GM12878 (cell line): Measurements from ENCODE around the gene CA9. TPM values are rescaled to one million over a fixed set of nuclear protein-coding genes. Genes with fewer than 3 reads are reported as not detected.

Source experiments
- ATAC-seq: fragments of 200-7000 bp; cut with Tn5 transposase; 3 replicates; pipeline ENCODE4 v1.9.1; 2020; ENCODE audit warnings: mild to moderate bottlenecking, moderate library complexity
- BruUV-seq: library from RNA; stranded (reverse); fragments of 400-500 nt; replicated peaks from 2 replicates; lab custom pipeline; 2021; lab: Mats Ljungman, UMichigan
- CTCF ChIA-PET: fragments of 300-600 bp; sonication (Branson Sonifier 250); formaldehyde crosslinking; extraction: SDS; loops from one replicate; lab custom pipeline; 2021; ENCODE audit warnings: inconsistent platforms; lab: Yijun Ruan, JAX
- POLR2A ChIA-PET: fragments of 350-600 bp; formaldehyde crosslinking; extraction: SDS; loops from one replicate; lab custom pipeline; 2021; ENCODE audit warnings: inconsistent platforms; lab: Charles Lee
- RAD21 ChIA-PET: fragments of 300-600 bp; sonication (Branson Sonifier 250); formaldehyde crosslinking; loops from one replicate; lab custom pipeline; 2023; ENCODE audit warnings: antibody characterized with exemption; ENCODE audit not compliant: unreplicated experiment; lab: Charles Lee
- SMC1A ChIA-PET: fragments of 300-600 bp; sonication (Branson Sonifier 250); formaldehyde crosslinking; loops from one replicate; lab custom pipeline; 2023; ENCODE audit not compliant: unreplicated experiment, uncharacterized antibody; lab: Charles Lee
- DNase-seq: peaks from one replicate; pipeline ENCODE4 v3.0.0-alpha.2; 2011; ENCODE audit warnings: low read depth, low spot score
- FAIRE-seq: peaks from 3 replicates; lab custom pipeline; 2011; peaks lifted over from hg19 to GRCh38; lab: Jason Lieb, UNC
- H2AFZ ChIP-seq: 2 replicates; pipeline ENCODE4 v1.6.0; 2011; ENCODE audit warnings: low read depth, low read length, control low read depth; ENCODE audit not compliant: control insufficient read depth
- H3K27ac ChIP-seq: 2 replicates; pipeline ENCODE4 v1.5.1; 2011; ENCODE audit warnings: control low read depth; ENCODE audit not compliant: control insufficient read depth, insufficient read depth
- H3K27me3 ChIP-seq, 2 experiments: replicated peaks in 1 of 2; 2 replicates each; pipeline versions ENCODE4 v1.6.0 to v1.6.1; 2011; ENCODE audit warnings: low read length in 1 of 2; ENCODE audit not compliant: control insufficient read depth in 2 of 2, insufficient read depth in 2 of 2
- H3K36me3 ChIP-seq, 2 experiments: 2 replicates each; pipeline ENCODE4 v1.5.1; 2011; ENCODE audit warnings: low read length in 1 of 2; ENCODE audit not compliant: control insufficient read depth in 2 of 2, insufficient read depth in 2 of 2
- H3K4me1 ChIP-seq: 2 replicates; pipeline ENCODE4 v1.6.1; 2011; ENCODE audit warnings: mild to moderate bottlenecking, low read length, moderate library complexity, mixed read lengths; ENCODE audit not compliant: control insufficient read depth, insufficient read depth
- H3K4me2 ChIP-seq: 2 replicates; pipeline ENCODE4 v1.6.0; 2011; ENCODE audit warnings: control low read depth; ENCODE audit not compliant: control insufficient read depth, insufficient read depth
- H3K4me3 ChIP-seq: fragments of 200-600 bp; sonication (generic); 2 replicates; pipeline ENCODE4 v1.5.1; 2016
- H3K79me2 ChIP-seq: 2 replicates; pipeline ENCODE4 v1.6.0; 2011; ENCODE audit warnings: low read length; ENCODE audit not compliant: control insufficient read depth, insufficient read depth
- H3K9ac ChIP-seq: 2 replicates; pipeline ENCODE4 v1.8.0; 2011; ENCODE audit warnings: low read length, control low read depth, mixed read lengths; ENCODE audit not compliant: control insufficient read depth, insufficient read depth
- H3K9me3 ChIP-seq: replicated peaks from 3 replicates; pipeline ENCODE4 v1.5.1; 2011; ENCODE audit warnings: mild to moderate bottlenecking, low read length; ENCODE audit not compliant: control insufficient read depth, insufficient read depth
- H4K20me1 ChIP-seq: 2 replicates; pipeline ENCODE4 v1.6.0; 2011; ENCODE audit not compliant: control insufficient read depth, insufficient read depth
- ASH2L ChIP-seq: fragments of 300-600, 200-600 bp; sonication (generic); IDR thresholded peaks from 2 replicates; pipeline ENCODE4 v1.6.1; 2017; ENCODE audit warnings: low read depth, mild to moderate bottlenecking, borderline replicate concordance
- ATF3 ChIP-seq: IDR thresholded peaks from 2 replicates; pipeline ENCODE4 v1.6.1; 2011; ENCODE audit warnings: low read depth, mild to moderate bottlenecking, low read length, moderate library complexity, borderline replicate concordance; ENCODE audit errors: extremely low read depth
- CREM ChIP-seq: IDR thresholded peaks from 2 replicates; pipeline ENCODE4 v1.6.1; 2014; ENCODE audit warnings: antibody characterized with exemption, low read depth
- EED ChIP-seq: sonication (generic); IDR thresholded peaks from 2 replicates; pipeline ENCODE4 v1.6.1; 2016; ENCODE audit warnings: antibody characterized with exemption, low read depth
- EGR1 ChIP-seq, 2 experiments: IDR thresholded peaks; 1 replicate in 1 of 2; 2 replicates in 1 of 2; pipeline ENCODE4 v1.6.1; 2011 to 2012; ENCODE audit warnings: low read depth in 2 of 2, low read length in 2 of 2, borderline replicate concordance in 1 of 2, mild to moderate bottlenecking in 1 of 2, moderate library complexity in 1 of 2
- EZH2 ChIP-seq: IDR thresholded peaks from 2 replicates; pipeline ENCODE4 v1.6.1; 2012; ENCODE audit warnings: low read depth, mild to moderate bottlenecking, control low read depth, inconsistent platforms, low read length, borderline replicate concordance; ENCODE audit not compliant: control insufficient read depth
- HDAC6 ChIP-seq: fragments of 200-600 bp; sonication (generic); IDR thresholded peaks from one replicate; pipeline ENCODE4 v1.8.0; 2017; ENCODE audit warnings: antibody characterized with exemption; ENCODE audit not compliant: unreplicated experiment
- MTA3 ChIP-seq: IDR thresholded peaks from 2 replicates; pipeline ENCODE4 v1.6.1; 2012; ENCODE audit warnings: low read length, inconsistent platforms, borderline replicate concordance
- MXI1 ChIP-seq: fragments of 150-350 bp; IDR thresholded peaks from 2 replicates; pipeline ENCODE4 v1.6.1; 2011; ENCODE audit warnings: low read depth, mild to moderate bottlenecking, inconsistent platforms, low read length, improper control_type of control experiment
- MYC ChIP-seq: IDR thresholded peaks from 2 replicates; pipeline ENCODE4 v1.6.1; 2011; ENCODE audit warnings: mild to moderate bottlenecking, low read length, moderate library complexity, inconsistent platforms; ENCODE audit not compliant: insufficient read depth, insufficient replicate concordance, insufficient read length, severe bottlenecking
- NKRF ChIP-seq: fragments of 450-650 bp; conservative IDR thresholded peaks from 2 replicates; pipeline ENCODE4 v1.6.1; 2017; ENCODE audit warnings: mild to moderate bottlenecking, moderate library complexity
- POLR2A ChIP-seq: IDR thresholded peaks from 2 replicates; pipeline ENCODE4 v1.6.1; 2011; ENCODE audit warnings: low read depth, mild to moderate bottlenecking, low read length
- POLR2AphosphoS5 ChIP-seq: IDR thresholded peaks from 2 replicates; pipeline ENCODE4 v1.6.1; 2011; ENCODE audit warnings: mild to moderate bottlenecking, low read length, inconsistent platforms
- PRDM15 ChIP-seq: fragments of 450-650 bp; formaldehyde crosslinking; IDR thresholded peaks from 2 replicates; pipeline ENCODE4 v1.4.0; 2020; ENCODE audit warnings: mild to moderate bottlenecking, moderate library complexity
- SKIL ChIP-seq: fragments of 450-650 bp; IDR thresholded peaks from 2 replicates; pipeline ENCODE4 v1.6.1; 2017; ENCODE audit warnings: mild to moderate bottlenecking, low read depth, inconsistent platforms; ENCODE audit not compliant: poor library complexity, severe bottlenecking
- TBL1XR1 ChIP-seq: IDR thresholded peaks from 2 replicates; pipeline ENCODE4 v1.6.1; 2012; ENCODE audit warnings: low read depth, low read length, improper control_type of control experiment
- ZNF217 ChIP-seq: fragments of 450-650 bp; IDR thresholded peaks from 2 replicates; pipeline ENCODE4 v1.6.1; 2017; ENCODE audit warnings: antibody characterized with exemption, mild to moderate bottlenecking
- WGBS: methylation state at CpG from one replicate; pipeline ENCODE4 v1.1.6; 2016; ENCODE audit warnings: low lambda C conversion rate; ENCODE audit not compliant: insufficient replicate concordance, insufficient coverage; ENCODE audit errors: missing lambda C conversion rate; 5-methylcytosine and 5-hydroxymethylcytosine counted together
- in situ Hi-C: fragments of 300-500 bp; cut with MboI; formaldehyde crosslinking; loops from 9 replicates; pipeline ENCODE4 v1.14.3; 2018; ENCODE audit warnings: mixed read lengths
- intact Hi-C: fragments of 100-400 bp; cut with micrococcal nuclease; formaldehyde crosslinking; loops from one replicate; pipeline ENCODE4 v1.14.2; 2022; ENCODE audit not compliant: unreplicated experiment
- polyA plus RNA-seq, 11 experiments: library from polyadenylated mRNA; depleted of rRNA in 4 of 11; unstranded in 6 of 11; stranded (reverse) in 5 of 11; fragments of >200 nt; fragmentation: Nextera tagmentation in 4 of 11; fragmentation: Illumina TruSeq in 1 of 11; extraction: Ambion mirVana in 4 of 11; extraction: Trizol in 1 of 11; gene quantifications; 1 replicate in 1 of 11; 2 replicates in 10 of 11; pipeline versions ENCODE4 v1.2.1 to v1.2.3, GENCODE V29; 2011 to 2016; ENCODE audit warnings: inconsistent platforms in 2 of 11, missing spikeins in 2 of 11, low read depth in 1 of 11
- total RNA-seq, 4 experiments: library from RNA; depleted of rRNA in 3 of 4; stranded (reverse); fragments of >200 nt in 3 of 4; fragmentation: Illumina TruSeq in 1 of 4; extraction: Trizol in 1 of 4; gene quantifications; 2 replicates each; pipeline versions ENCODE4 v1.2.1 to v1.2.3, GENCODE V29; 2013 to 2021

The CA9 gene
- total and polyA plus RNA-seq, 10 of the 15 experiments (the other 5 are each of a cell fraction or from before 2014, with no cell fraction given) = 0.53 to 6.6 (median 1.2) TPM

GRCh38 chr9:35643046-35643445, 30.7 kb upstream of the CA9 start:
- in situ Hi-C loops (no loop called here), intact Hi-C loops (no loop called here)
- POLR2A ChIA-PET = interaction anchor here (0.7 to 1.4 kb wide), 2 partner anchors 10 to 23 kb away, joined by 3 to 4 read pairs; no protein-coding TSS in a partner anchor
- FAIRE-seq (no peak), DNase-seq (no peak), ATAC-seq (no peak)
- H3K4me1 ChIP-seq = peaks cover 12% of the 10 kb centered on the region
- 83% methylated on average over 12 of the region's 12 CpGs for WGBS
- H3K27ac ChIP-seq = no peak overlapping the region
- H2AFZ ChIP-seq = no peak overlapping the region
- H3K27me3 ChIP-seq = no peaks in the 10 kb centered on the region
- TF ChIP-seq POLR2A (no peak), PRDM15 (CRISPR knock-in tag) (no peak), HDAC6 (no peak), TBL1XR1 (no peak), CREM (no peak), ZNF217 (no peak), ASH2L (no peak), MYC (no peak), ATF3 (no peak), EGR1 (IDR thresholded peaks at IDR 0.05; ENCODE audit: borderline replicate concordance in 1 of 2, low read depth in 2 of 2, low read length in 2 of 2) (no peak), EZH2 (no peak), POLR2AphosphoS5 (no peak), SKIL (no peak), EED (no peak), MTA3 (no peak), MXI1 (no peak), NKRF (no peak)
- no peaks in the 10 kb centered on the region for H3K9me3 ChIP-seq
- no TSS peak for BruUV-seq
- RAD21 ChIA-PET = interaction anchor here (1.0 kb wide), 1 partner anchor 24 kb away, joined by 3 read pairs; no protein-coding TSS in a partner anchor
- no peak overlapping the region for H3K4me2 ChIP-seq
- H3K36me3 ChIP-seq = no peaks in the 10 kb centered on the region
- H3K9ac ChIP-seq = no peak overlapping the region
- SMC1A ChIA-PET = no interaction called here
- H3K4me3 ChIP-seq = no peak overlapping the region
- H4K20me1 ChIP-seq = no peaks in the 10 kb centered on the region
- peaks cover 2% of the 10 kb centered on the region; the same call in 1 of the 2 replicates for H3K79me2 ChIP-seq
- CTCF ChIA-PET = no interaction called here
